HCT116 (cell line): ENCODE results near the gene SFXN3.

Source experiments
- POLR2AphosphoS5 ChIP-seq: IDR thresholded peaks from 2 replicates; pipeline ENCODE4 v1.6.1; 2011; ENCODE audit warnings: mild to moderate bottlenecking, low read depth, low read length, moderate library complexity
- SIN3A ChIP-seq: IDR thresholded peaks from 2 replicates; pipeline ENCODE4 v1.6.1; 2012; ENCODE audit warnings: low read depth
- SP1 ChIP-seq: IDR thresholded peaks from 2 replicates; pipeline ENCODE4 v1.6.1; 2012; ENCODE audit warnings: low read depth
- TF ChIP-seq, protein P1 (sequence below), 3 experiments: fragments of 200-600 bp in 1 of 3; sonication (generic) in 1 of 3; IDR thresholded peaks in 2 of 3; conservative IDR thresholded peaks in 1 of 3; 2 replicates each; pipeline ENCODE4 v1.5.1; 2012 to 2017; ENCODE audit warnings: low read depth in 2 of 3, low read length in 2 of 3, antibody characterized with exemption in 1 of 3, borderline replicate concordance in 1 of 3, control low read depth in 1 of 3, mild to moderate bottlenecking in 1 of 3, mixed read lengths in 1 of 3, mixed run types in 1 of 3, moderate library complexity in 1 of 3; ENCODE audit not compliant: insufficient read depth in 1 of 3

DNA sequence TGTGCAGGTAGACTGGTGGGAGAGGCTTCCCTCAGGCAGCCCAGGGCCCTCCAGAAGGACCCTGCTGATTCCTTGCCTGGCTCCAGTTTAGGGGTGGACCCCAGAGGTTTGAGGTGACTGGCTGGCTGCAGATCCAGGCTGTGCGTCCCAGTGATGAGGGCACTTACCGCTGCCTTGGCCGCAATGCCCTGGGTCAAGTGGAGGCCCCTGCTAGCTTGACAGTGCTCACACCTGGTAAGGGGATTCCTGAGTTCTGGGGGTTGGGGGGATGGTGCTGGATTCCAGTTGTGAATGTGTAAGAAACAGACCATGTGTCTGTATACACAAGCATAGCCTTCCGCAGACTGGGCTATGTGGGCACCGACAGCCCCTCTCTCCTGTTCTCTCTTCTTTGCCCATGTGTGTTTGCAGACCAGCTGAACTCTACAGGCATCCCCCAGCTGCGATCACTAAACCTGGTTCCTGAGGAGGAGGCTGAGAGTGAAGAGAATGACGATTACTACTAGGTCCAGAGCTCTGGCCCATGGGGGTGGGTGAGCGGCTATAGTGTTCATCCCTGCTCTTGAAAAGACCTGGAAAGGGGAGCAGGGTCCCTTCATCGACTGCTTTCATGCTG lies 33.5 kb downstream of the SFXN3 start:
- TF ChIP-seq, protein P1, sequence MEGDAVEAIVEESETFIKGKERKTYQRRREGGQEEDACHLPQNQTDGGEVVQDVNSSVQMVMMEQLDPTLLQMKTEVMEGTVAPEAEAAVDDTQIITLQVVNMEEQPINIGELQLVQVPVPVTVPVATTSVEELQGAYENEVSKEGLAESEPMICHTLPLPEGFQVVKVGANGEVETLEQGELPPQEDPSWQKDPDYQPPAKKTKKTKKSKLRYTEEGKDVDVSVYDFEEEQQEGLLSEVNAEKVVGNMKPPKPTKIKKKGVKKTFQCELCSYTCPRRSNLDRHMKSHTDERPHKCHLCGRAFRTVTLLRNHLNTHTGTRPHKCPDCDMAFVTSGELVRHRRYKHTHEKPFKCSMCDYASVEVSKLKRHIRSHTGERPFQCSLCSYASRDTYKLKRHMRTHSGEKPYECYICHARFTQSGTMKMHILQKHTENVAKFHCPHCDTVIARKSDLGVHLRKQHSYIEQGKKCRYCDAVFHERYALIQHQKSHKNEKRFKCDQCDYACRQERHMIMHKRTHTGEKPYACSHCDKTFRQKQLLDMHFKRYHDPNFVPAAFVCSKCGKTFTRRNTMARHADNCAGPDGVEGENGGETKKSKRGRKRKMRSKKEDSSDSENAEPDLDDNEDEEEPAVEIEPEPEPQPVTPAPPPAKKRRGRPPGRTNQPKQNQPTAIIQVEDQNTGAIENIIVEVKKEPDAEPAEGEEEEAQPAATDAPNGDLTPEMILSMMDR (IDR thresholded peaks at IDR 0.05 in 2 of 3, conservative IDR thresholded peaks at IDR 0.05 in 1 of 3; ENCODE audit: borderline replicate concordance in 1 of 3, insufficient read depth in 1 of 3, low read depth in 2 of 3, low read length in 2 of 3), result no peak
- TF ChIP-seq SP1, result no peak
- TF ChIP-seq SIN3A, result no peak
- no peak for TF ChIP-seq POLR2AphosphoS5
